Measurements from ENCODE around the gene ADAMTS19. TPM values are rescaled to one million over a fixed set of nuclear protein-coding genes. Genes with fewer than 3 reads are reported as not detected.

Gene ADAMTS19
- total RNA-seq, 1 donor = 0.09 TPM

GRCh38 chr5:129760636-129761325, 300.7 kb downstream of the ADAMTS19 start:
- no peak overlapping the region for H3K4me3 ChIP-seq (ENCODE audit: low read depth, low read length)
- TF ChIP-seq CTCF (IDR thresholded peaks at IDR 0.05; ENCODE audit: insufficient read depth, low read length) = no peak
- DNase-seq (ENCODE audit: low read depth) = no peak

- TF ChIP-seq CTCF (IDR thresholded peaks at IDR 0.05; ENCODE audit: insufficient read depth, low read length) = no peak
- H3K4me3 ChIP-seq (ENCODE audit: low read depth, low read length) = no peak overlapping the region
- no peak for DNase-seq (ENCODE audit: low read depth)
Observed at GRCh38 chr5:129763651-129764050, 303.6 kb downstream of the ADAMTS19 start.

- no peak for TF ChIP-seq CTCF (IDR thresholded peaks at IDR 0.05; ENCODE audit: insufficient read depth, low read length)
- no peak overlapping the region for H3K4me3 ChIP-seq (ENCODE audit: low read depth, low read length)
- no peak for DNase-seq (ENCODE audit: low read depth)
Observed at GRCh38 chr5:129766798-129767197, 306.7 kb downstream of the ADAMTS19 start.

- peak; percentile 98 for TF ChIP-seq CTCF (IDR thresholded peaks at IDR 0.05; ENCODE audit: insufficient read depth, low read length)
- H3K4me3 ChIP-seq (ENCODE audit: low read depth, low read length) = no peak overlapping the region
- DNase-seq (ENCODE audit: low read depth) = peak; percentile 92
Observed at GRCh38 chr5:129767927-129768380, 307.9 kb downstream of the ADAMTS19 start.

- H3K4me3 ChIP-seq (ENCODE audit: low read depth, low read length) = no peak overlapping the region
- no peak for TF ChIP-seq CTCF (IDR thresholded peaks at IDR 0.05; ENCODE audit: insufficient read depth, low read length)
- no peak for DNase-seq (ENCODE audit: low read depth)
Observed at GRCh38 chr5:129768735-129769134, 308.6 kb downstream of the ADAMTS19 start.

GRCh38 chr5:129770024-129770820, 310.1 kb downstream of the ADAMTS19 start:
- no peak for TF ChIP-seq CTCF (IDR thresholded peaks at IDR 0.05; ENCODE audit: insufficient read depth, low read length)
- DNase-seq (ENCODE audit: low read depth) = peak; percentile 12
- H3K4me3 ChIP-seq (ENCODE audit: low read depth, low read length) = no peak overlapping the region
